Activated T-cell treated with anti-CD3 and anti-CD28 coated beads for 1 hour (primary cell): Measurements from ENCODE around the gene ZNF57.
A peak's percentile ranks its signal among the peaks of the same experiment; 100 is the strongest.
"Not testable (repeated sequence)": the region's sequence is repeated elsewhere in the genome, so short reads cannot be mapped to it uniquely, and the experiment has no call there.

Experiments used
- DNase-seq: peaks from one replicate; pipeline ENCODE4 v3.0.0-alpha.2; 2020; ENCODE audit warnings: low read depth

ZNF57 gene

DNA sequence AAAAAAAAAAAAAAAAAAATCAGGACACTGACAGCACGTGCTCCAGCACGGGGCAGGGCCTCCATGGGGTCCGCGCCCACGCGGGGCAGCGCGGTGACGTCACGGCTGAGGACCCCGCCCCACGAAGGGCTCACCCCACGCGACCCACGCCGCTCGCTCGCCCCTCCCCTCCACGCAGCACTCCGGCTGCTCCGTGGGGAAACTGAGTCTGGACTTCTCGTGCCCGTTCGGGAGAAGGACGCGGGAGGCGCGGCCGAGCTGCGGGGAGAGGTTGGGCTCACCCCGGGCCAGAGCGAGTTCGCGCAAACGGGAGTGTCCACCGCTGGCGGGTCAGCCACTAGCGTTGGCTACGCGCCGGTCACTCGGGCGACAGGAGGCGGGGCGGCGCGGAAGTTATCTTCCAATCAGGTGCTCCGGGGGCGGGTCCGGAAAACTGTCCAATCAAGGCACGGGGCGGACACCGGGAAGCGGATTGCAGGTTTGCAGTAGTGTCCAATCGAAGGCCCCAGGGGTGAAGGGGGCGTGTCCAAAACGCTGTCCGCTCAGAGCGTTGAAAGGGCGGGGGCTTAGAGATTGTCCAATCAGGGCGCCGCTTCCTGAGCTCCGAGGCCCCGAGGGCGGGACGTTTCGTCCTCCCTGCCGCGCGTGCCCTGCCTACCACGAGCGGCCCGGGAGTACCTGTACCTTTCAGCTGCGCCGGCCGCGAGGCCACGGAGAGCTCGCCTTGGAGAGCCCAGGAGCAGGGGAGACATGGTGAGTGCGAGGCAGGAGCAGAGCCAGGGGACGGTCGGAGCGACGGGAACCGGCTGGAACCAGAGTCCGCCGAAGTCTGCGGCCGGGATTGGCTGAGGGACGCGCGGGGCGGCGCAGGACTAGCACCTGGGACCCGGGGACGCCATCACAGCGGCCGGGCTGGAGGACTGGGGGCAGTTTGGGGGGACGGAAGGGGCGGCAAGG lies at the start of gene ZNF57:
ZNF57 (plus strand) TSS at position 633 of the 957 bp plus-strand sequence; CDS start at position 751, 118 bp downstream.
- DNase-seq = peak; percentile 95

DNA sequence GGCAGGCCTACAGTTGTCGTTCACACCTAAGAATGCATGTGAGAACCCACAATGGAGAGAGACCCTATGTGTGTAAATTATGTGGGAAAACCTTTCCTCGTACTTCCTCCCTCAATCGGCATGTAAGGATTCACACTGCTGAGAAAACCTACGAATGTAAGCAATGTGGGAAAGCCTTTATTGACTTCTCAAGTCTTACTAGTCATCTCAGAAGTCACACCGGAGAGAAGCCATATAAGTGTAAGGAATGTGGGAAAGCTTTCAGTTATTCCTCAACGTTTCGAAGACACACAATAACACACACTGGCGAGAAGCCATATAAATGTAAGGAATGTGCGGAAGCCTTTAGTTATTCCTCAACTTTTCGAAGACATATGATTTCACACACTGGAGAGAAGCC lies 48.1 kb upstream of the ZNF57 start:
- no peak for DNase-seq

DNA sequence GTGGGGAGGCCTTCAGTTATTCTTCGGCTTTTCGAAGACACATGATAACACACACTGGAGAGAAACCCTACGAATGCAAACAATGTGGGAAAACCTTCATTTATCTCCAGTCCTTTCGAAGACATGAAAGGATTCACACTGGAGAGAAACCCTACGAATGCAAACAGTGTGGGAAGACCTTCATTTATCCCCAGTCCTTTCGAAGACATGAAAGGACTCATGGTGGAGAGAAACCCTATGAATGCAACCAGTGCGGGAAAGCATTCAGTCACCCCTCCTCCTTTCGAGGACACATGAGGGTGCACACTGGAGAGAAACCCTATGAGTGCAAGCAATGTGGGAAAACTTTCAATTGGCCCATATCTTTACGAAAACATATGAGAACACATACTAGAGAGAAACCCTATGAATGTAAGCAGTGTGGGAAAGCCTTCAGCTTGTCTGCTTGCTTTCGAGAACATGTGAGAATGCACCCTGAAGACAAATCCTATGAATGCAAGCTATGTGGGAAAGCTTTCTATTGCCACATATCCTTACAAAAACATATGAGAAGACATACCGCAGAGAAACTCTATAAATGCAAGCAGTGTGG lies 47.6 kb upstream of the ZNF57 start:
- no peak for DNase-seq

DNA sequence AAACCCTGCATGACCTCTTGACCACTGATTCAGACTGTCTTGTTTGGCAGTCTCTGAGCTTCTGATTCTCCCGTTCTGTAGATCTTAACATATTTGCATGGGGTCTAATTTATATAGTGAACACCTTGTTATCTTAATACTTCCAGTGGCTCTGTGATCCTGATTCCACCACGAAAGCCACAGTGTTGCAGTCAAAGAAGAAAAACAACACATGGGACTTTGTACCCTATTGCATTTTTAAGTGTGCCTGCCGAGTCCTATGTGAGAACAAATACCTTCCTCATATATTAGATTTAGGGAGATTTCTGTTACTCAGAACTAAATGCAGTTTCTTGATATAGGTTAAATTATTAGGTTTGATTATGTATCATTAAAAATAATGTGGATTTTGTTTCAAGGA lies 45.9 kb upstream of the ZNF57 start:
- no peak for DNase-seq

DNA sequence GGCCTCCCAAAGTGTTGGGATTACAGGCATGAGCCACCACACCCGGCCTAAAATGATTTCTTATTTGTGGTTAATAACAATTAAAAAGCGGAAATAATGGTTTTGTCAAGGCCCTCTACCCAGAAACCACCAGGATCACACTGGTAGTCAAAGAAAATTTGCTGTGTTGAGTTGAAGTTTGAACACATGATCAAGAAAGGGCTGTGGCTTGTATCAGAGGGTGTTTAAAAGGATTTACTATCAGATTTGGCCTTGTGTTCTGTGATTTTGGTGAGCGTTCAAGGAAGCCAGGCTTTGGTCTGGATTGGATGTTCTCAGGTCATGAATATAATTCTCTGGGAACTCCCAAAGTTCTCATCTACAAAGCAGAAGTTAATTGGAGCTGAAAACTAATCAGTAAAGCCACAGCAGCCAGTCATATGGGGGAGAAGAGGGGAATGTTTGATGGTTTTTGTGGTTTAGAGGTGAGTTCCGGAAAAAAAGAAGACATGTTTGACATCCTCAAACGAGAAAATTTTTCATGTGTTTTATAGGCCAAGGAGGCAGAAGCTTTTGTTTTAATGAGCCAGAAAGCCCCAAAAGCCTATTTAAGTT lies 44.2 kb upstream of the ZNF57 start:
- no peak for DNase-seq

DNA sequence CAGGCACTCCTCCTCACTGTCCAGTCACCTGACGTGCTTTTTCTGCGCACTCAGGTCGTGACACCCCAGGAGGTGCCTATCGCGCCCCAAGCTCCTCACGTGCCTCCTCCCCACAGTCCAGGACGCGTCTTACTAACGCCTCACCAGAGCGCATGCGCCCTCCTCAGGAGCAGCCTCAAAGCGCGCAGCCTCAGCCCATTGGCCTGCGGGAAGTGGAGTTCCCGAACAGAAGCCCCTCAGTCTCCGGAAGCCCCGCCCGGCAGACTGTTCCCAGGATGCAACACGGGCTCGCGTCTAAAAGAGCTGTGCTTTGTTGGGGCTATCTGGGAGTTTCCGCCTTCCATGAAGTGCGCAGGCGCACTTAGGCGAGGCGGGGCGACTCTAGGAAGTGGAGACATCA lies 41.9 kb upstream of the ZNF57 start:
- no peak for DNase-seq

DNA sequence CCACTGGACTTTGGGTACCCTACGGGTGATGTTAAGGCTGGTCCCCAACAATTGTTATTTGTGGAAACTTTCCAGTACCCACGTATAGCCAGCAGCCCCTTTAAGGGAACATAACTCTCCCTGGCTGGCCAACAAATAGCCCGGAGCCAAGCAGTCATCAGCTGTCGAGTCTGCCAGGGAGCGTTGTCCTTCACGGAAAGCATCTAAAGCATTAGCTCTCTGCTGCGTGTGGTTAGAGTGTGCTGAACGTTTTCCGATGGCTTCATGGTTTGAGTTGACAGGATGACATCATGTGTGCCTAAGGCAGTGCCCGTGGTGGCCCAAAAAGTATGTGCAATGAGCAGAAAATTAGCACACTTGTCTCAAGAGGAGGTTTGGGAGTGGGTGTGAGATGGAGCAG lies 36.9 kb upstream of the ZNF57 start:
- DNase-seq = no peak

DNA sequence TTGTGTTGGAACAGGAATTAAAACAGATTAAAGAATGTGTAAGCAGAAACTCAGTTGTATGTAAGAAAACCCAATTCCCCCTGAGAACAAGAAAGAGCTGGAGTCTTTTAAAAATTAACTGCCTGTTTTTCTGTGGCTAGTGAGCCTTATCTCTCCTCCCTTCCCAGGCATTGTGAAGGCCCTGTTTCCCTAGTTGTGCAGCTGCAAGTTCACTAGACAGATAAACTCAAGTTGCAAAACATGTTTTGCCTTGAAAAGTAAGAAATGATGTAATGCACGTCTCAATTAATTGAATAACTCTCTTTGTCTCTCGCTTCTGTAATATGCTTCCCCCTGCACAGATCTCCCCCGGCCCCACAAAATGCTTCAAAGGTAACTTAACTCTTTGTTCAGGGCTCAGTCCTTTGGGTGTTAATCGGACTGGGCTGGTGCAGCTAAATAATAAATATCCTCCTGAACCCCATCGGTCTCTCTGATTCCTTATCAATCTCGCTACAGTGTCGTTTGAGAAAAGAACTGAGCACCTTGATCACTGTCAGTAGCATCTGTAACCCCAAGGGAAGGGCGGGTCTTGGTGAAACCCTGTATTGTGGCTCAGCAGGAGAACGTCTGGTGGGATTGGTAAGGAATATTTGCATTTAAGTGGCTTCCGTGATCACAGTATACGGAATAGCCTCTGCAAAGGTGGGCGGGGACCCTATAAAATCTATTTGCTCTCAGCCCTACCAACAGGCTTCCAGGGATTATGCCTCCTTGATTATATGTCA lies 35.2 kb upstream of the ZNF57 start:
- no peak for DNase-seq

DNA sequence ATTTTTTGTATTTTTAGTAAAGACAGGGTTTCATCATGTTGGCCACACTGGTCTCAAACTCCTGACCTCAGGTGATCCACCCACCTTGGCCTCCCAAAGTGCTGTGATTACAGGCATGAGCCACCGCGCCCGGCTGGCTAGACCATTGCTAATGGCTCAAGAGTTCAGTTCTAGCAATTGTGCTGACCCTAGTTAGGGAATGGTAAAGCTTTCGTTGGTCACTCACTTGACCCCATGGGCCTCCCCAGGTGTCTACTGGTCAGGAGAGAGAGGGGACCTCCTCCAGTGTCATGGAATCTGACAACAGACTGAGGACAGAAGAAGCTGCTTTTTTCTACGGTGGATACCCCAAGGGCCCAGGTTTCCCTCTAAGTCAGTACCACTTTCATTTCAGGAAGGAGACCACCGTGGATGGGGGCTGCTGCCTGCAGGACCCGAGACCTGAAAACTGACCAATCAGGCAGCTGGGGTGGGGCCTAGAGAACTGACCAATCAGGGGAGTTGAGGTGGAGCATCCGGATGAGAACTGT lies 34.2 kb upstream of the ZNF57 start:
- no peak for DNase-seq

DNA sequence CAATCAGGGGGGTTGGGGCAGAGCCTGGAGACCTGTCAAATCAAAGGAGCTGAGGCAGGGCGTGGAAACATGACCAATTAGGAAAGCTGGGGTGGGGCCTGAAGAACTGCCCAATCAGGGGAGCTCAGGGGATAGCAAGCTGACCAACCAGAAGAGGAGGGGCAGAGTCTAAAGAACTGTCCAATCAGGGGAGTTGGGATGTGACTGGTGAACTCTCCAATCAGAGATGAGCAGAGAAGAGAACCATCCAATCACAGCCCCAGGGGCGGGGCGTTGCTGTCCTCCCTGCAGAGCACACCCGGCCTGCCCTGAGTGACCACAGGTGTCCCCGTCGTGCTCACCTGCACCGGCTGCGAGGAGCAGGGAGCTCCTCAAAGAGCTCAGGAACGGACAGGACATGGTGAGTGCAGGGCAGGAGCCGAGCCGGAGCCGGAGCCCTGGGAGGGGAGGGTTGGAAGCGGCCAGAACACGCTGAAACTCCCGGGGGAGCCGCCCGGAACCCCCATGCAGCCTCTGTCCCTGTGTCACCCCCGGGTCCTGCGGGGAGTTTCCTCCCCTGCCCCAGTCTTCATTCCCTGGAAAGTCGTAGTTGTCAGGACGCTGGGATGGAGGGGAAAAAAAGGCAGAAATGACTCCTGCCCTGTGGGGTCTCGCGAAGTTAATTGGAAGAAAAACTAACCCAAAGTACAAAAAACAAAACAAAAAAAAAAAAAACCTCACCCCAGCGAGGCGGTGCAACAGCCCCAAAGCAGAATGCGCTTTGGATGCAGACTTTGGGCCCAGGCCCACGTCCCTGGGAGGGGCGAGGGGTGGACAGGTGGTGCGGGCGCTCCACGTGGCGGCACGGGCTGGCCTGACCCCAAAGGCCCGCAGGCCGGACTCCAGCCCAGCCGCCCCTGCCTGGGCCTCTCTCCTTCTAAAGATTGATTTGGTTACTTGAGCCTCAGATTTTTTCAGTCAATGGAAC lies 33.4 kb upstream of the ZNF57 start, which contains the start of gene ZNF556:
ZNF556 (plus strand) TSS at position 311 of the 967 bp plus-strand sequence; CDS start at position 398, 87 bp downstream.
- no peak for DNase-seq

DNA sequence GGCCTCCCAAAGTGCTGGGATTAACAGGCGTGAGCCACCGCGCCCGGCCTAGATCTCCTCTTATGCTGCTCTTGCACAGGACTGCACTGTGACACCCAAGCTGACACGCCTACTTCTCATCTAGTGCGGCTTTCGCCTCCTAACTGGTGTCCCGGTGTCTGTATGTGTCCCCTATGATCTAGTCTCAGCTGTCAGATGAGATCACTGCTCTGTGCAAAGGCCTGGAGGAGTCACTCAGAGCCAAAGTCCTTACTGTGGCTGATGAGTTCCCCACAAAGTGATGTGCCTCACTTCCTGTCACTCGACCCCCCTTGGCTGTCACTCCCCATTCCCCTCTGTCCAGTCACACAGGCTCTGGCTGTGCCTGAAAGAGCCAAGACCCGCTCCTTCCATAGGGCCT lies 31.1 kb upstream of the ZNF57 start:
- no peak for DNase-seq

DNA sequence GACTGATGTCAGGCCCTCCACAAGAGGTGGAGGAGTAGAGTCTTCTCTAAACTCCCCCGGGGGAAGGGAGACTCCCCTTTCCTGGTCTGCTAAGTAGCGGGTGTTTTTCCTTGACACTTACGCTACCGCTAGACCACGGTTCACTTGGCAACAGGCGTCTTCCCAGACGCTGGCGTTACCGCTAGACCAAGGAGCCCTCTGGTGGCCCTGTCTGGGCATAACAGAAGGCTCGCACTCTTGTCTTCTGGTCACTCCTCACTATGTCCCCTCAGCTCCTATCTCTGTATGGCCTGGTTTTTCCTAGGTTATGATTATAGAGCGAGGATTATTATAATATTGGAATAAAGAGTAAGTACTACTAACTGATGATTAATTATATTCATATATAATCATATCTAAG lies 28.6 kb upstream of the ZNF57 start:
- DNase-seq = not testable (repeated sequence)

DNA sequence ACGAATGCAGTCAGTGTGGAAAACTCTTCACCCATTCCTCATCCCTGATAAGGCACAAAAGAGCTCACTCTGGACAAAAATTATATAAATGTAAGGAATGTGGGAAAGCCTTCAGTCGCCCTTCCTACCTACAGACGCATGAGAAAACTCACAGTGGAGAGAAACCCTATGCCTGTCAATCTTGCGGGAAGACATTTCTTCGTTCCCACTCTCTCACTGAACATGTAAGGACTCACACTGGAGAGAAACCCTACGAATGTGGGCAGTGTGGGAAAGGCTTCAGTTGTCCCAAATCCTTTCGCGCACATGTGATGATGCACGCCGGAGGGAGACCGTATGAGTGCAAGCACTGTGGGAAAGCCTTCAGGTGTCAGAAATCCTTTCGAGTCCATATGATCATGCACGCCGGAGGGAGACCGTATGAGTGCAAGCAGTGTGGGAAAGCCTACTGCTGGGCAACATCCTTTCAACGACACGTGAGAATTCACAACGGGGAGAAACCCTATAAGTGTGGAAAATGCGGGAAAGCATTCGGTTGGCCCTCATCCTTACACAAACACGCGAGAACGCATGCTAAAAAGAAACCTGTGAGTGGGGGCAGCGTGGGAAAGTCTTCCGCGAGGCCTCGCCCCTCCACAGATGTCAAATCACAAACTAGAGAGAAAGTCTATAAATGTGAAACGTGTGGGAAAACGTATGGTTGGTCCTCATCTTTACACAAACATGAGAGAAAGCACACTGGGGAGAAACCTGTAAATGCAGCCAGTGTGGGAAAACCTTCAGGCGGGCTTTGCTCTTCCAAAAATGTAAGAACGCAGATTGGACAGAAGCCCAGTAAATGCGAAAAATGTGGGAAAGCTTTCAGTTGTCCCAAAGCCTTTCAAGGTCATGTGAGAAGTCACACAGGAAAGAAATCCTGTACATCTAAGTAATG lies 23.1 kb upstream of the ZNF57 start:
- no peak for DNase-seq

DNA sequence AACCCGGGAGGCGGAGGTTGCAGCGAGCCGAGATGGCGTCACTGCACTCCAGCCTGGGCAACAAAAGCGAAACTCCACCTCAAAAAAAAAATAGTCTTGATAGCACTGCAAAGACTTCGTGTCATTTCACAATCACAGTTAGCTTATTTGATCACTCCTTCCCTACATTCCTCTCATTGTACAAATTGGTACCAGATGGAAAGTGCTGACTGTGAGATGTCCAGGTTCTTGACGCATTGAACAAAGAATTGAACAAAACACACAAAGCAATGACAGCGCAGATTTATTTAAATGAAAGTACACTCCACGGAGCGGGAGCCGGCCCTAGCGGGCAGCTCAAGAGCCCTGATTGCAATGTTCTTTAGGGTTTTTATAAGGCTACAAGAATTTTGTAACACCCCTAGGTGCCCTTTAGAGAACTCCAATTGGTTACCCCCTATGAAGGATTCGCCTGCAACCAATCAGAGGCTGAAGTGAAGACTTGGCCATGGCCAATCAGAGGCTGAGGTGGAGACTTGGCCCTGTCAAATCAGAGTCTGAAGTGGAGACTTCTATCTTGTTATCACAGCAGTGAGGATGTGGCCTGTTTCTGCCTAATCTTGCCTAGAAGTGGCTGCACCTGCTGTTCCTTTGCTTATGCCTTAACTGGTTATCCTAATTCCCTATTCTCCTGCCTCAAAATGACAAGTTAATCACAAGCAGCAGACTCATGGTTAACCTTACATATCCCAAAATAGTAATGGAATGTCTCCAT lies 16.9 kb upstream of the ZNF57 start:
- DNase-seq = no peak

DNA sequence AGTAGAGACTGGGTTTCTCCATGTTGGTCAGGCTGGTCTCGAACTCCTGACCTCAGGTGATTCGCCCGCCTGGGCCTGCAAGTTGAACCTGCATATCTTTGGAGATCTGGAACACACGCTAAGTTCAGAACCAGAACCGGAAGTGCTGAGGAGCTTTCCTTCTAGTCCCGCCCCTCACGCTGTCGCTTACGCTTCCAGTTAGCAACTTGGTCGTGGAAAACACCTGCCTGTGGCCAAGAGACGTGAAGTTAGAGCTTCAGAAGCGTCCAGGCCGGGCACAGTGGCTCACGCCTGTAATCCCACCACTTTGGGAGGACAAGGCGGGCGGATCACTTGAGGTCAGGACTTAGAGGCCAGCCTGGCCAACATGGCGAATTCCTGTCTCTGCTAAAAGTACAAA lies 15.0 kb upstream of the ZNF57 start:
- no peak for DNase-seq

DNA sequence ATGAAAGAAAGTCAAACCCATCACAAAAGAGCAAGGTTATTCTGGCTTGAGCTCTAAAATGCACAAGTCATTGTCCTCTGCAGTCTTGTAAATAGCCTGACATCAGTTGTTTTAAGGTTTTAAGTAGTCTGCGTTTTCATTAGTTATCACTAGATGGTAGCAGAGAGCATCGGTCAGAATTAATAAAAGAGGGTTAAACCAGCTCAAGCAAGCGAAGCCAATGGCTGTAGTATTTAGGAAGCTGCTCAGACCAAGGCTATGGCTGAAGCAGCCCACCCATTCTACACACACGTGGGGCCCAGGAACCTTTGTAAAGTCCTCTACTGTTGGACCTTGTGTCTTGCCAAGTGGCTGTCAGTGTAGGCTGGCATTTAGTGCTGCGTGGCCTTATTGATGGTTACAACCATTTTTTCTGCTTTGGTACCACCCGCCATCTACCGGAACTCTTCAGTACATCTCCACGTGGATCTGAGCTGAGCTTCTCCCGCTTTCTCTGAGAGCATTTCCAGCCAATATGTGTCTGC lies 13.3 kb upstream of the ZNF57 start:
- no peak for DNase-seq

DNA sequence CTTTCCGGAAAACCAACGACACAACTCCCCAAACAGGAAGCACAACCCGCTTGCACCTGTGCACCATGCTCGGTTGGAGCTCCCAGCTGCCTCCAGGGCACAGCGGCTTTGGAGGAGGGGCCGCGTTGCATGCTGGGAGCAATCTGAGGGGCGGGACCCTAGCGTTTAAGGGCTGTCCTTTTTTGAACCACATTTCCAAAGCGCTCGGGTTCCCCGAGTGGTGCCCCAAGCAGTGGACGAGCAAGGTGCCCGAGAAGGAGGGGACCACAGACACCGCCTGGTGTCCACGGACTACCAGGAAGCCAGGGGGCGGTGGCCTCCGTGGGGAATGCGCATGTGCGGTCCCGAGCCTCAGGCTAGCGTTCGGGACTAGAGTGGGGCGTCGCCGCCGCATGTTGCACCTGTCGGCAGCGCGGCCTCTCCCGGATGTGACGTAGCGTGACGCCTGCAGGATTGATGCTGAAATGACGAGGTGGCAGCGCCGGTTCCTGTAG lies 11.9 kb upstream of the ZNF57 start:
- peak; percentile 27 for DNase-seq

DNA sequence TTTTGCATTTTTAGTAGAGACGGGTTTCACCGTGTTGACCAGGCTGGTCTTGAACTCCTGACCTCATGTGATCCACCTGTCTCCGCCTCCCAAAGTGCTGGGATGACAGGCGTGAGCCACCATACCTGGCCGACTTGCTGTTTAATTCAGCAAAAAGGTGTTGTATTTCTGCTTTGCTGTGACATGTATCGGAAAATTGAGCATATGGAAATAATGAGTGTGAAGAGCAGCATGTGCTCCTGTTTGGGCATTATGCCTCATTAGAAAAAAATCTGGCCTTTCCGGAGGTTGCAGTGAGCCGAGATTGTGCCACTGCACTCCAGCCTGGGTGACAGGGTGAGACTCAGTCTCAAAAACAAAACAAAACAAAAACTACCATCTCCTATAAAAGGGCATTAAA lies 10.2 kb upstream of the ZNF57 start:
- DNase-seq = not testable (repeated sequence)
